ENCODE results near the gene SETDB2.

DNA sequence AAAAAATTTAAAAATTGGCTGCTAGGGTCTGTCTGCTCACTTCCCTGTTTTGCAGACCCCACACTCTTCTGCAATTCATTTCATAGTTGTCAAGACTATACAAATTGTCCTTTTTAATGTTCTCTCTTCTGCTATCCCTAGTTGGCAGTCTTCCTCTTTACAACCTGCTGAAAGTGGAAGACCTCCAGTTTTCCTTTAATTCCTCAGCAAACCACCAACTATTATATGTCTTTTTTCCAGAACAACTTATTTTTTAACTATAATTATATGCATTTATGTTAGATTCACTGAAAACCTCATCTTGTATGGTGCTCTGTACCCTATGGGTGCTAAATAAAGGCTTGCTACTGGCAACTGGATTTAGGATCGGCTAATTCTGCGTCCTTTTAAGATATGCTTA, 50.6 kb downstream of the SETDB2 start:
- TF ChIP-seq, protein P1, sequence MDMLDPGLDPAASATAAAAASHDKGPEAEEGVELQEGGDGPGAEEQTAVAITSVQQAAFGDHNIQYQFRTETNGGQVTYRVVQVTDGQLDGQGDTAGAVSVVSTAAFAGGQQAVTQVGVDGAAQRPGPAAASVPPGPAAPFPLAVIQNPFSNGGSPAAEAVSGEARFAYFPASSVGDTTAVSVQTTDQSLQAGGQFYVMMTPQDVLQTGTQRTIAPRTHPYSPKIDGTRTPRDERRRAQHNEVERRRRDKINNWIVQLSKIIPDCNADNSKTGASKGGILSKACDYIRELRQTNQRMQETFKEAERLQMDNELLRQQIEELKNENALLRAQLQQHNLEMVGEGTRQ (IDR thresholded peaks at IDR 0.05; ENCODE audit: low read depth, low read length): no peak
- TF ChIP-seq, protein P2, sequence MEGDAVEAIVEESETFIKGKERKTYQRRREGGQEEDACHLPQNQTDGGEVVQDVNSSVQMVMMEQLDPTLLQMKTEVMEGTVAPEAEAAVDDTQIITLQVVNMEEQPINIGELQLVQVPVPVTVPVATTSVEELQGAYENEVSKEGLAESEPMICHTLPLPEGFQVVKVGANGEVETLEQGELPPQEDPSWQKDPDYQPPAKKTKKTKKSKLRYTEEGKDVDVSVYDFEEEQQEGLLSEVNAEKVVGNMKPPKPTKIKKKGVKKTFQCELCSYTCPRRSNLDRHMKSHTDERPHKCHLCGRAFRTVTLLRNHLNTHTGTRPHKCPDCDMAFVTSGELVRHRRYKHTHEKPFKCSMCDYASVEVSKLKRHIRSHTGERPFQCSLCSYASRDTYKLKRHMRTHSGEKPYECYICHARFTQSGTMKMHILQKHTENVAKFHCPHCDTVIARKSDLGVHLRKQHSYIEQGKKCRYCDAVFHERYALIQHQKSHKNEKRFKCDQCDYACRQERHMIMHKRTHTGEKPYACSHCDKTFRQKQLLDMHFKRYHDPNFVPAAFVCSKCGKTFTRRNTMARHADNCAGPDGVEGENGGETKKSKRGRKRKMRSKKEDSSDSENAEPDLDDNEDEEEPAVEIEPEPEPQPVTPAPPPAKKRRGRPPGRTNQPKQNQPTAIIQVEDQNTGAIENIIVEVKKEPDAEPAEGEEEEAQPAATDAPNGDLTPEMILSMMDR (conservative IDR thresholded peaks at IDR 0.05; ENCODE audit: low read depth, low read length): no peak
- TF ChIP-seq POLR2A (IDR thresholded peaks at IDR 0.05; ENCODE audit: low read depth, low read length) (no peak), BHLHE40 (IDR thresholded peaks at IDR 0.05; ENCODE audit: low read depth, low read length) (no peak), CHD1 (IDR thresholded peaks at IDR 0.05; ENCODE audit: low read depth, low read length) (no peak), RAD21 (IDR thresholded peaks at IDR 0.05; ENCODE audit: low read length) (no peak), MAFK (IDR thresholded peaks at IDR 0.05; ENCODE audit: low read depth, low read length) (no peak), CEBPB (IDR thresholded peaks at IDR 0.05; ENCODE audit: low read depth, low read length) (no peak), RFX5 (IDR thresholded peaks at IDR 0.05; ENCODE audit: low read depth, low read length) (no peak), MXI1 (IDR thresholded peaks at IDR 0.05; ENCODE audit: borderline replicate concordance, low read depth, low read length) (no peak), RCOR1 (IDR thresholded peaks at IDR 0.05; ENCODE audit: insufficient replicate concordance, low read length) (no peak)
- TF ChIP-seq, protein P3, sequence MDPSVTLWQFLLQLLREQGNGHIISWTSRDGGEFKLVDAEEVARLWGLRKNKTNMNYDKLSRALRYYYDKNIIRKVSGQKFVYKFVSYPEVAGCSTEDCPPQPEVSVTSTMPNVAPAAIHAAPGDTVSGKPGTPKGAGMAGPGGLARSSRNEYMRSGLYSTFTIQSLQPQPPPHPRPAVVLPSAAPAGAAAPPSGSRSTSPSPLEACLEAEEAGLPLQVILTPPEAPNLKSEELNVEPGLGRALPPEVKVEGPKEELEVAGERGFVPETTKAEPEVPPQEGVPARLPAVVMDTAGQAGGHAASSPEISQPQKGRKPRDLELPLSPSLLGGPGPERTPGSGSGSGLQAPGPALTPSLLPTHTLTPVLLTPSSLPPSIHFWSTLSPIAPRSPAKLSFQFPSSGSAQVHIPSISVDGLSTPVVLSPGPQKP (IDR thresholded peaks at IDR 0.05; ENCODE audit: borderline replicate concordance, low read depth, low read length): no peak

Data from IMR-90 (cell line).